ENCODE measurements around the gene KRT77. TPM values are rescaled to one million over a fixed set of nuclear protein-coding genes. Genes with fewer than 3 reads are reported as not detected.
A peak's percentile ranks its signal among the peaks of the same experiment; 100 is the strongest.

KRT77 gene
- total and polyA plus RNA-seq, 2 experiments from 2014 or later, result not detected

DNA sequence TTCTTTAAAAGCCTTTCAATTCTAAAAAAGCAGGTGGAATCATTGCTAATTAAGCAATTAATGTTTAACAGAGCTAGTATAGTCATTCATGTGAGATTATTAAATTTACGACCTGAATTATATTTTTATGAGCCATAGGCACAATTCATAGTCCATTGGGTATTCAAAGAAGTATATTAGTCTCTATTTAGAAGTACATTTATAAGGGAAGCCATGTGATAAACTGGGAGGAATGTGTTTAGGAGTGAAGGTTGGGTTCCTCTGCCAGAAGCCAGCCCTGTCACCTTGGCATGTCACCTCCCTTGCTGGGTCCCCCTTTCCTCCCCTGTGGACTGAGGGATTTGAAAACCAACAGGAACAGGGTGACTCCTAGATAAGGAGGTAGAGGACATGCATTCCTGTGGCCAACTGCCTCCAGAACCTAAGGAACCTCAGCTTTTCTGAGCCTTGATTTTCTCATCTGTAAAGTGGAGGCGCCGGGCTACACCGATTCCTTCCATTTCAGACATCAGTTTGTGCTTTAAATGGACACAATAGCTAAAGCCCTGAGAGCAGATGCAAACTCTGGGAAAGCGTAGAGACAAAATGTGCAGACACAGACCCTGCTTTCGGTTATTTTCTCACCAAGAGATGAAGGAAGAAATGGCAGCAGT lies 45.9 kb downstream of the KRT77 start (continued):
- TF ChIP-seq POLR2AphosphoS5 (IDR thresholded peaks at IDR 0.05; ENCODE audit: low read depth), result no peak
- TF ChIP-seq EZH2 (IDR thresholded peaks at IDR 0.05; ENCODE audit: low read depth, unreplicated experiment), result no peak
- no peak for TF ChIP-seq ZNF114 (CRISPR knock-in tag; IDR thresholded peaks at IDR 0.05)
- no peak for TF ChIP-seq STAT1 (IDR thresholded peaks at IDR 0.05; ENCODE audit: unreplicated experiment)
- no peak for TF ChIP-seq ZNF331 (CRISPR knock-in tag; IDR thresholded peaks at IDR 0.05; ENCODE audit: low read depth)
- no peak for TF ChIP-seq JUNB (IDR thresholded peaks at IDR 0.05; ENCODE audit: unreplicated experiment)
- TF ChIP-seq CTCF (conservative IDR thresholded peaks at IDR 0.05; ENCODE audit: low read depth in 2 of 2), result no peak

DNA sequence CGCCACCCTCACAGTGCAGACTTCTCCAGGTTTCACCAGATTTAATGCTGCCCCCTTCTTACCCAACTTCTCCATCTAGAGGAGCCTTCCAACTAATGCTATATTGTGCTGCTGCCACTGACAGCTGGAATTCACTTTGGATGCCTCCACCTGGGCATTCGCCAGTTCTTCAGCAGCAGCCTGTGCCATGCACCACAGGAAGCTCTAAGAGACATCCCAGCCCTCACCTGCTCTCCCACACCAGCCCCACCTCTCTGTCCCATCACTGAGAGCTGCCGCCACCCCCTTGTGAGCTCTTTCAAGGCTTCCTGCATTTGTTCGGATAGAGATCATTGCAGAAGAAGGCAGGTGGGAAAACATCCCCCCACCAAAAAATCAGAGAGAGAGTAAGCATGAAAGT lies 46.7 kb downstream of the KRT77 start:
- Mint-ChIP-seq H3K9me3 (peaks cover 8% of the 10 kb centered on the region; the same call in 2 of the 3 replicates), H3K36me3 (ENCODE audit: low read depth) (no peaks in the 10 kb centered on the region), H3K4me1 (no peaks in the 10 kb centered on the region; the same call in 2 of the 3 replicates), H3K4me3 (no peak overlapping the region), H3K27ac (no peak overlapping the region), H3K27me3 (ENCODE audit: insufficient read depth, low read depth, poor library complexity) (peaks cover 11% of the 10 kb centered on the region)
- peak; percentile 51 for ATAC-seq
- Histone ChIP-seq H3K27ac (ENCODE audit: low read depth) (no peak overlapping the region), H3K4me3 (no peak overlapping the region), H3K4me1 (ENCODE audit: insufficient read depth) (no peaks in the 10 kb centered on the region), H3K36me3 (ENCODE audit: insufficient read depth) (no peaks in the 10 kb centered on the region), H3K4me2 (no peak overlapping the region), H3F3A (replicated peaks; ENCODE audit: low read depth) (no peaks in the 10 kb centered on the region), H3K79me2 (replicated peaks; ENCODE audit: insufficient read depth) (no peaks in the 10 kb centered on the region), H4K20me1 (replicated peaks; ENCODE audit: insufficient read depth) (no peaks in the 10 kb centered on the region), H2AFZ (no peak overlapping the region), H3K27me3 (ENCODE audit: insufficient read depth) (no peaks in the 10 kb centered on the region), H3K9me2 (ENCODE audit: insufficient read depth) (0 out of 2 replicates have a peak, but pooled peaks cover 4% of the 10 kb centered on the region)
- TF ChIP-seq EZH2phosphoT487 (IDR thresholded peaks at IDR 0.05; ENCODE audit: unreplicated experiment) (no peak), ZNF462 (CRISPR knock-in tag; IDR thresholded peaks at IDR 0.05) (no peak), ETS1 (IDR thresholded peaks at IDR 0.05) (no peak)
- DNase-seq (ENCODE audit: low spot score), result no peak

Data from GM23338 (cell line).